ENCODE measurements around the gene MALAT1. TPM values are rescaled to one million over a fixed set of nuclear protein-coding genes. Genes with fewer than 3 reads are reported as not detected.

MALAT1 gene
- polyA plus RNA-seq, 4 donors: 155 to 454 (median 226) TPM

GRCh38 chr11:65536412-65537295 lies 37.8 kb downstream of the MALAT1 start:
- FAIRE-seq: no peak
- no peaks in the 10 kb centered on the region for H3K9me3 ChIP-seq (ENCODE audit: control insufficient read depth in 2 of 2, insufficient read depth in 1 of 2, low read depth in 1 of 2, low read length in 1 of 2)
- H3K36me3 ChIP-seq (ENCODE audit: control insufficient read depth in 3 of 3, insufficient read depth in 2 of 3, low read depth in 1 of 3, low read length in 3 of 3): peaks cover under 1 to 78% (median 11%) of the 10 kb centered on the region in 3 donors
- DNase-seq: no peak
- H3K4me3 ChIP-seq (ENCODE audit: low read depth in 1 of 3, low read length in 3 of 3): no peak overlapping the region
- 84 to 86% (median 84%) methylated on average over 11 to 12 of the region's 12 CpGs for WGBS, 3 donors
- peaks cover 0 to 22% (median 0%) of the 10 kb centered on the region in 3 donors for H3K4me1 ChIP-seq (ENCODE audit: control insufficient read depth in 3 of 3, insufficient read depth in 2 of 3, low read depth in 1 of 3, low read length in 2 of 3)
- H3K27ac ChIP-seq (ENCODE audit: low read depth in 1 of 3, low read length in 2 of 3): no peak overlapping the region
- no peaks in the 10 kb centered on the region for H3K27me3 ChIP-seq (ENCODE audit: control insufficient read depth in 3 of 3, insufficient read depth in 3 of 3, low read length in 3 of 3)

GRCh38 chr11:65537296-65537597 lies 38.4 kb downstream of the MALAT1 start:
- FAIRE-seq (no peak), DNase-seq (no peak)
- no peaks in the 10 kb centered on the region for H3K9me3 ChIP-seq (ENCODE audit: control insufficient read depth in 2 of 2, insufficient read depth in 1 of 2, low read depth in 1 of 2, low read length in 1 of 2)
- WGBS, 3 donors: 75 to 94% (median 79%) methylated on average over 2 of the region's 2 CpGs
- H3K27ac ChIP-seq (ENCODE audit: low read depth in 1 of 3, low read length in 2 of 3): no peak overlapping the region
- H3K4me3 ChIP-seq (ENCODE audit: low read depth in 1 of 3, low read length in 3 of 3): no peak overlapping the region
- H3K4me1 ChIP-seq (ENCODE audit: control insufficient read depth in 3 of 3, insufficient read depth in 2 of 3, low read depth in 1 of 3, low read length in 2 of 3): peaks cover 0 to 28% (median 0%) of the 10 kb centered on the region in 3 donors
- peaks cover 0 to 78% (median 11%) of the 10 kb centered on the region in 3 donors for H3K36me3 ChIP-seq (ENCODE audit: control insufficient read depth in 3 of 3, insufficient read depth in 2 of 3, low read depth in 1 of 3, low read length in 3 of 3)
- no peaks in the 10 kb centered on the region for H3K27me3 ChIP-seq (ENCODE audit: control insufficient read depth in 3 of 3, insufficient read depth in 3 of 3, low read length in 3 of 3)

GRCh38 chr11:65537620-65538231 lies 38.9 kb downstream of the MALAT1 start:
- Histone ChIP-seq H3K4me3 (ENCODE audit: low read depth in 1 of 3, low read length in 3 of 3) (no peak overlapping the region), H3K9me3 (ENCODE audit: control insufficient read depth in 2 of 2, insufficient read depth in 1 of 2, low read depth in 1 of 2, low read length in 1 of 2) (no peaks in the 10 kb centered on the region), H3K27ac (ENCODE audit: low read depth in 1 of 3, low read length in 2 of 3) (no peak overlapping the region), H3K4me1 (ENCODE audit: control insufficient read depth in 3 of 3, insufficient read depth in 2 of 3, low read depth in 1 of 3, low read length in 2 of 3) (peaks cover 0 to 28% (median 0%) of the 10 kb centered on the region in 3 donors), H3K27me3 (ENCODE audit: control insufficient read depth in 3 of 3, insufficient read depth in 3 of 3, low read length in 3 of 3) (no peaks in the 10 kb centered on the region), H3K36me3 (ENCODE audit: control insufficient read depth in 3 of 3, insufficient read depth in 2 of 3, low read depth in 1 of 3, low read length in 3 of 3) (peaks cover 0 to 76% (median 9%) of the 10 kb centered on the region in 3 donors)
- 83 to 86% (median 85%) methylated on average over 17 to 18 of the region's 18 CpGs for WGBS, 3 donors
- no peak for DNase-seq
- FAIRE-seq: no peak

- H3K4me1 ChIP-seq (ENCODE audit: control insufficient read depth in 3 of 3, insufficient read depth in 2 of 3, low read depth in 1 of 3, low read length in 2 of 3): peaks cover 0 to 28% (median 0%) of the 10 kb centered on the region in 3 donors
- H3K36me3 ChIP-seq (ENCODE audit: control insufficient read depth in 3 of 3, insufficient read depth in 2 of 3, low read depth in 1 of 3, low read length in 3 of 3): peaks cover 0 to 76% (median 9%) of the 10 kb centered on the region in 3 donors
- H3K9me3 ChIP-seq (ENCODE audit: control insufficient read depth in 2 of 2, insufficient read depth in 1 of 2, low read depth in 1 of 2, low read length in 1 of 2): no peaks in the 10 kb centered on the region
- DNase-seq (no peak), FAIRE-seq (no peak)
- H3K27ac ChIP-seq (ENCODE audit: low read depth in 1 of 3, low read length in 2 of 3): no peak overlapping the region
- WGBS, 3 donors: 88 to 94% (median 92%) methylated on average over 43 of the region's 43 CpGs
- H3K27me3 ChIP-seq (ENCODE audit: control insufficient read depth in 3 of 3, insufficient read depth in 3 of 3, low read length in 3 of 3): no peaks in the 10 kb centered on the region
- no peak overlapping the region for H3K4me3 ChIP-seq (ENCODE audit: low read depth in 1 of 3, low read length in 3 of 3)
Observed at GRCh38 chr11:65538232-65538914, 39.5 kb downstream of the MALAT1 start.

- WGBS, 3 donors: 85 to 86% (median 86%) methylated on average over 67 to 92 of the region's 92 CpGs
- no peak for DNase-seq
- H3K4me3 ChIP-seq (ENCODE audit: low read depth in 1 of 3, low read length in 3 of 3): peak overlapping the region in 1 of 3 donors; percentile 53
- H3K27ac ChIP-seq (ENCODE audit: low read depth in 1 of 3, low read length in 2 of 3): peak overlapping the region in 2 of 3 donors; percentile 83 to 91
- peaks cover 0 to 28% (median 0%) of the 10 kb centered on the region in 3 donors for H3K4me1 ChIP-seq (ENCODE audit: control insufficient read depth in 3 of 3, insufficient read depth in 2 of 3, low read depth in 1 of 3, low read length in 2 of 3)
- no peaks in the 10 kb centered on the region for H3K27me3 ChIP-seq (ENCODE audit: control insufficient read depth in 3 of 3, insufficient read depth in 3 of 3, low read length in 3 of 3)
- FAIRE-seq: no peak
- H3K9me3 ChIP-seq (ENCODE audit: control insufficient read depth in 2 of 2, insufficient read depth in 1 of 2, low read depth in 1 of 2, low read length in 1 of 2): no peaks in the 10 kb centered on the region
- H3K36me3 ChIP-seq (ENCODE audit: control insufficient read depth in 3 of 3, insufficient read depth in 2 of 3, low read depth in 1 of 3, low read length in 3 of 3): peaks cover 0 to 80% (median 9%) of the 10 kb centered on the region in 3 donors
Observed at GRCh38 chr11:65538915-65539743, 40.3 kb downstream of the MALAT1 start.

GRCh38 chr11:65539744-65540289 lies 41.0 kb downstream of the MALAT1 start:
- FAIRE-seq: no peak
- Histone ChIP-seq H3K36me3 (ENCODE audit: control insufficient read depth in 3 of 3, insufficient read depth in 2 of 3, low read depth in 1 of 3, low read length in 3 of 3) (peaks cover 0 to 80% (median 10%) of the 10 kb centered on the region in 3 donors), H3K27me3 (ENCODE audit: control insufficient read depth in 3 of 3, insufficient read depth in 3 of 3, low read length in 3 of 3) (no peaks in the 10 kb centered on the region), H3K27ac (ENCODE audit: low read depth in 1 of 3, low read length in 2 of 3) (peak overlapping the region; percentile 83 to 91 (median 89)), H3K4me3 (ENCODE audit: low read depth in 1 of 3, low read length in 3 of 3) (peak overlapping the region; percentile 34 to 69 (median 53)), H3K4me1 (ENCODE audit: control insufficient read depth in 3 of 3, insufficient read depth in 2 of 3, low read depth in 1 of 3, low read length in 2 of 3) (peaks cover 0 to 28% (median 0%) of the 10 kb centered on the region in 3 donors), H3K9me3 (ENCODE audit: control insufficient read depth in 2 of 2, insufficient read depth in 1 of 2, low read depth in 1 of 2, low read length in 1 of 2) (no peaks in the 10 kb centered on the region)
- peak; percentile 83 to 86 for DNase-seq
- WGBS, 3 donors: 2 to 14% (median 8%) methylated on average over 38 to 60 of the region's 60 CpGs

- Histone ChIP-seq H3K36me3 (ENCODE audit: control insufficient read depth in 3 of 3, insufficient read depth in 2 of 3, low read depth in 1 of 3, low read length in 3 of 3) (peaks cover 0 to 79% (median 6%) of the 10 kb centered on the region in 3 donors), H3K9me3 (ENCODE audit: control insufficient read depth in 2 of 2, insufficient read depth in 1 of 2, low read depth in 1 of 2, low read length in 1 of 2) (no peaks in the 10 kb centered on the region), H3K4me1 (ENCODE audit: control insufficient read depth in 3 of 3, insufficient read depth in 2 of 3, low read depth in 1 of 3, low read length in 2 of 3) (peaks cover 0 to 31% (median 0%) of the 10 kb centered on the region in 3 donors), H3K4me3 (ENCODE audit: low read depth in 1 of 3, low read length in 3 of 3) (peak overlapping the region; percentile 34 to 69 (median 53)), H3K27ac (ENCODE audit: low read depth in 1 of 3, low read length in 2 of 3) (peak overlapping the region; percentile 83 to 91 (median 89)), H3K27me3 (ENCODE audit: control insufficient read depth in 3 of 3, insufficient read depth in 3 of 3, low read length in 3 of 3) (no peaks in the 10 kb centered on the region)
- FAIRE-seq (no peak), DNase-seq (peak; percentile 90 to 97)
- 0% methylated on average over 62 to 78 of the region's 78 CpGs for WGBS, 3 donors
Observed at GRCh38 chr11:65540290-65541092, 41.6 kb downstream of the MALAT1 start.
